C1 segment of cervical spinal cord (tissue), 14 donors: ENCODE data around the gene ABCA4.
A peak's percentile ranks its signal among the peaks of the same experiment; 100 is the strongest.

ENCODE experiments used
- DNase-seq, 14 donors: peaks; one replicate each; lab custom pipeline; 2025; lab: John Stamatoyannopoulos, UW

The ABCA4 gene

DNA sequence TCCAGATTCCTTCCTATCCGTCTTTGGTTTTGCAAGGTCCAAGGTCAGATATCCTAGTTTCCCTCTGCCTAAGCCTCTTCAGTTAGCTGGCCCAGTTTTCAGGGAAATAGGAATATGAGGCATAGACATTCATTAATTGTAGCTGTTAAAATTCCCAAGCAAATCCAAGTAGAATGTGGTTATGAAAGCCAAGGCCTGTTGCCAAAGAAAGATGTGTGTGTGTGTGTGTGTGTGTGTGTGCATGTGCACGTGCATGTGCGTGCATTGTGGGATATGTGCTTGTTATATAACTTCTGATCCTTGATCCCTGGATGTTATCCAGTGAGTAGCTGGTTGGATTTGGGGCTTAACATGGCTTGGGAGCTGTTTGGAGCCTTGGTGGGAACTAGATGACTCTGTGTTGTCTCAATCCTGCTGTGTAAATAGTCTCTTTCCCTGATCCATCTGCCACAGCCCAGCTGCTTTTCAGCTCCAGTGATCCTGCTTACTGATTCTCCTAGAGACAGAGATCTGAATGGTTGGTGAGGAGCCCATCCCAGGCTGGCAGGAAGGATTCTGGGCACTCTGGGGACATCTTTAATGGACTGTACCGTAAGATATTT lies 141.1 kb downstream of the ABCA4 start:
- peak in 2 of 14 donors; percentile 4 to 30 for DNase-seq

DNA sequence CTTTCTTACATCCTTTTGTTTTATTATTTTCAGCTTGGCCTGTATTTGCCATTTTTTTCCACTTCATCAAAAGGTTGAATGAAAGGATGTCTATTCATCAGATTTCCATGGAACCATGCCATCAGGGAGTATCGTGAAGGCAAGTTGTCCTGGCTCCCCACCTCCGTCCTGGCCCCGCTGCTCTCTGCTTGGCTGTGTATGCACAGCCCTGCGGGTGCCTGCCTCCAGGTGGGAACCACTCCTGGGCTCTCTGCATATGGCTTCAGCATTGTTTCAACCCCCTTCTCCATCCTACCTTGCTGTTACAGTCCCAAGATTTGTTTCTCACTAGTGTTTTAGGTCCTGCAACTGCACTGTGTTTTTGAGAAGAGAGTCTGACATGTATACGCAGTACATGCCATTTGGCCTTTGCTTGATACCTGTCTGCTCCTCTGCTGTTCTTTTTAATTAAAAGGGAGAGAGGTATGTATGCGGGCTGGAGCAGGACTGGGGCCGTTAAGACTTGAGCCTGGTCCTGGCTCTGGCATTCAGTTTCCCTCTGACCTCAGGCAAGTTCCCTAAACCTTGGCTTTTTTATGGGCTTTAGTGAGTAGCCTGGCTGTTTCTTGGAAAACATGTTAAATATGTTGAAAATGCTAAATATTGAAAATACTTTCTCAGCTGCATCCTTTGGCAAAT lies 141.8 kb downstream of the ABCA4 start:
- DNase-seq, result peak in 1 of 14 donors; percentile 75

DNA sequence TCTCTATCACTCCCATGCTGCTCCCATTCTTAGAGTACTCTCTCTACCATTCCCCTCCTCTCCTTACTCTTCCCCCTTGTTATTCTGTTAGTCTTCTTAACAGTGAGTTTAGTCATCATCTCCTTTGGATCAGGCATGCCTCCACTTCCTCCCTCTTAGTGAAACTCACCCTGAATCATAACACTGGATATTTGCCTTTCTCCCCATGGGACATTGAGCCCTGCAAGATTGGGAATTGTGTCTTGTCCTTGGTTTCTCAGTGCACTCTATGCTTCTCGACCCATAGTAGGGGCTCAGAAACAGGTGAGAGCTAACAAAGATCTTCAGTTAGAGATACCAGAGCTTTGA lies 143.4 kb downstream of the ABCA4 start:
- no peak for DNase-seq

DNA sequence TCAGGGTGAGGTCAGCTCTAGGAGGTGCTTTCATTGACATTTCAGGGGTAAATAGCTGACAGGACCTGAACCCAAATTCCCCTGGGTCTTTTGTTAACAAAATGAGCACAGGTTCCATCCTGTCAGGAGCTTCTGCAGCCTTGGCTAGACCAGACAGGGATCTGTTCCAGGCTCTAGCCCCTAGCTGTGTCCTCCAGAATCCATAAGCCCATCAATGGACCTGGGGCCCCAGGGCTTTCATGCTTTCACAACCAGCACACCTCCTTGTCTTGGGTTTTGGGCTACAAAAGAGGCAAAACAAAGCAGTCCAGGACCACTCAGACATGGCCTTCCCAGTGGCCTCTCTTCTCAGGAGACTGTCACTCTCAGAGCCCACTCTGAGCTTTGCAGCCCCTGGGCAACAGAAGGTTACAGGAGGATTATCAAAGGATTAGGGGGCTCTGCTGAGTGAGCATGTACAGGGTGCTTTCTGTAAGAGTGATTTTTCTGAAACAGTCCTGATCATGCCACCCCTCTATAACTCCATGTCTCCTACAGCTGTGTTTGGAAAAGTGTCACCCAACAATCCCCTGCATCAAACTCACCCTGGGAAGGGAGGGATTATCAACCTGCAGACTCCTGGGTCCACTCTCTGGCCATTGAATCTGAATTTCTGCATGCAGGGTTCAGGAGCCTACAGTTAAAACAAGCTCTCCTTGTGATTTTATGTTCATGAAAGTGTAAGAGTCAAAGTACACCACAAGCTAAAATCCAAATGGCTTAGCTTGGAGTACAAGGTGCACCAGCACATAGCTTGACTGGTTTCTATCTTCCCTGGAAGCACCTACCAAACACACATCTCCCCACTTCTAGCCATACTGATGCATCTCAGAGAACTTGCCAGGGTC lies 144.0 kb downstream of the ABCA4 start:
- no peak for DNase-seq

DNA sequence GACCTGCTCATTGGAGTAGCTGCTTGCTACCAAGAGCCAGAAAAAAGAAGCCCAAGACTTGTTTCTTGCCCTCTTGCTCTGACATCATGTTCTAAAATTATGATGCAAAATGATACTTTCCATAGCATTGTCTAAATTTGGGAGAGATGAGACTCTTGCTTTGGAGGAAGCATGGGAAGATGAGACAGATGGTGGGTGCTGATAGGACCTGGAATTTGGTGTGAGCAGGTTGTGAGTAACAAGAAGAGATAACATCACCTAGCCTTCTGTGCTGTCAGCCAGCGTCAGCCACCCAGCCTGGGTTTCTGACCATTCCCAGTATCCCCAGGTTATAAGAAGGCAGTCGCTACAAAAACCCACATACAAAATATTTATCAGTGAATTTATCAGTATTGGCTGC lies 144.7 kb downstream of the ABCA4 start:
- no peak for DNase-seq

DNA sequence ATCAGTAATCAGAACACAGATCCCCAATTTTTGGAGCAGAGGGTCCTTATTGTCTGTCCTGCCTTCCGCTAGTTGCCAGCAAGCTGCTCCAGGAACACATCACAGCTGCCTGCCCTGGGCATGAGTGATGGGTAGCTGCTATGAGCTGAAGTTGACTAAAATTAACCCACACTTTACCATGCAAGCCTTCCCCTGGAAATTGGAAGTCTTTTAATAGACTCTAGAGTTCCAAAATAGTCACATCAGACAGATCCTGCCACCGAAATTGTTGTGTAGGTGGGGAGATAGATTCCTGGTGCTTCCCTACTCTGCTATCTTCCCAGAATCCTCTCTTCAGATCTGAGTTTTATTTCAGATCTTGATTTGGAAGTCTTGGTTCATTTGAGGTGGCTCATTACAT lies 148.6 kb downstream of the ABCA4 start:
- no peak for DNase-seq

DNA sequence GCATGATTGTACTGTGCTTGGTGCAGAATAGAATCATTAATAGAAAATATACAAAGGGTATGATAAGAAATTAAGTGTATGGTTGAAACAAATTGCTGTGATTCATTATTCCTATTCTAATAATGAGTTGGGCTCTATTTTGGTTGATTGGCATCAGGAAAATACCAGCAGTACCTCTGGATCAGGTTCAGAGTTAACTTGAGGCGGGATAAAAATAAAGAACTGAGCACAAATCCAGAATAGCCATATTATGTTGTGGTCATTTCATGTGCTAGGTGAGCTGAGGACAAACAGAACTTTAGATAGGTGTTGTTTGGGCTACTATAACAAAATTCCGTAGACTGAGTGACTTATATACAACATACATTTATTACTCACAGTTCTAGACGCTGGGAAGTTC lies 151.1 kb downstream of the ABCA4 start:
- no peak for DNase-seq

DNA sequence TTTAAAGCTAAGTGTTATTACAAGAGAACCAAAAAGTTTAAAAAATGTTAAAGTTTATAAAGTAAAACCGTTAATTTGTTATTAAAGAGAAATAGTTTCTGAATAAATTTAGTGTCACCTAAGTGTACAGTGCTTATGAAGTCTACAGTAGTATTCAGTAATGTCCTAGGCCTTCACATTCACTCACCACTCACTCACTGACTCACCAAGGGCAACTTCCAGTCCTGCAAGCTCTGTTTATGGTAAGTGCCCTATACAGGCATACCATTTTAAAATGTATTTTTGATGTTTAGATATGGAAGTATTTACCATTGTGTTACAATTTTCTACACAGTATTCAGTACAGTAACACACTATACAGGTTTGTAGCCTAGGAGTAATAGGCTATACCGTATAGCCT lies 151.6 kb downstream of the ABCA4 start:
- no peak for DNase-seq

DNA sequence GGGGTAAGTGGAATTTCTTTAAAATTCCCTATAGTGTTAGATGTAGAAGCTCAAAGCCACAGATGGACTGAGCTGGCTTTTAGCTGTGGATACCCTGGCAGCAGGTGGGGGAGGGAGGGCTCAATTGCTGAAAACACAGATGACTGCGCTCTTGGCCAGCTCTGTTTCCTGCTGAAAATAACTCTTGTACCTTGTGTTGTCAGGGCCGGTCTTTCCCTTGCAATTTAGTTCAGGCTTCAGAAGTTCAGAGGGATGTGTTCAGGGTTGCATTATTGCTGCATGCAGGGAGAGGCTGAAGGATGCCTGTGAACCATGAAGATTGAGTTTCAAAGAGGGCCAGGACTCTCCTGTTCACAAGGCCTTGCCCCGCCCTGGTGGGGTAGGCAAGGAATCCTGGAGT lies 153.6 kb downstream of the ABCA4 start:
- peak in 1 of 14 donors; percentile 93 for DNase-seq

DNA sequence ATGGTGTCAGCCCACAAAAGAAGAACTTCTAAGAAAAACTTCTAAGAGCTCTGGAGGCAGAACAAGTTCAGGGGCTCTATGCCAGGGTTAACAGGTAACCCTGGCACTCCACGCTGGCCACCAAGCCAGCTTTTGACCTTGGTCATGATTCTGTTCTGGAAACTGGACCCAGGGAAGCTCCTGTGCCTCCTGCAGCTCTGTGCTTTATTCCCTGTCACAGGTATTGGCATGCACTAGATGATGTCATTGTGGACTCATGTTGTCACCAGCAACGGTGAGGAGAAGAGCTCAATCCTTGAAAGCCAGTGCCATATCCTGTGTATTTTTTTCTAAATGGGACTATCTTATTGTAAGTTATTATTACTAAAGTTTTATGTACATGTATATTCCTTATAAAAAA lies 155.1 kb downstream of the ABCA4 start:
- peak in 1 of 14 donors; percentile 7 for DNase-seq

DNA sequence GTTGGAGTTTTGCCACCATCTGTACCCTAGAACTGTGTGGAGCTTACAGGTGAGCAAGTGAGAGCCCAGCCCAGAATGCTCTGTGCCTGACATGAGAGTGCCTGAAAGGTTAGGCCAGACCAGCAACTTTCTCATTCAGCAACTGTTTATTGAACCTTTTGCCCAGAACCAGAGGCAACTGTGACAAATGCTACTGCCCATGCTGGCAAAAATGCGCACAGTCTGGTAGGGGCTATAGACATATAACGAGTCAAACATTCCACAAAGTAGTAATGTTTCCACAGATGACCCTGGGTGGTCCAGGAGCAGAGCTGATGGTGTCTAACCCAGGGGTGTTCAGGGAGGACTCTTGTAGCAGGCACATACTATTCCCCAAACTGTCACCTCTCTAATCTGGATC lies 155.7 kb downstream of the ABCA4 start:
- no peak for DNase-seq

DNA sequence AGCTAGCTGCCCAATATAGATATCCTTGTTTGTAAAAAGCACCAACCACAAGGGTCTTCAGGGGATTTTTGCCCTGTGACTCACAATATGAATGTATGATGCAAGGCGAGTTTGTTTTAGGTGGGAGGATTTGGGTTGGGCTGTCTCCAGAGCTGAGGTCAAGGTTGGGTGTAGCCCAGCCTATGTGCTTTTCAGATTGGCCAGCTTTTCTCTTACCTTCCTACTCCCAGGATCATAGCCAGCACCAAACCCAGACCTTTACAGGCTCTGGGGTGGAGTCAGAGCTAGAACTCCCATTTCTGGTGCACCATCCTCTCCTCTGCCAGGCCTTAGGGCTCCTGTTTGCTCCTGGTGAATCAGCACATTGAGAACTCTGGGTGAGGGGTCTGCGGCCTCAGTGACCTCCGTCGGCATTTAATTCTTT lies 156.2 kb downstream of the ABCA4 start:
- no peak for DNase-seq

DNA sequence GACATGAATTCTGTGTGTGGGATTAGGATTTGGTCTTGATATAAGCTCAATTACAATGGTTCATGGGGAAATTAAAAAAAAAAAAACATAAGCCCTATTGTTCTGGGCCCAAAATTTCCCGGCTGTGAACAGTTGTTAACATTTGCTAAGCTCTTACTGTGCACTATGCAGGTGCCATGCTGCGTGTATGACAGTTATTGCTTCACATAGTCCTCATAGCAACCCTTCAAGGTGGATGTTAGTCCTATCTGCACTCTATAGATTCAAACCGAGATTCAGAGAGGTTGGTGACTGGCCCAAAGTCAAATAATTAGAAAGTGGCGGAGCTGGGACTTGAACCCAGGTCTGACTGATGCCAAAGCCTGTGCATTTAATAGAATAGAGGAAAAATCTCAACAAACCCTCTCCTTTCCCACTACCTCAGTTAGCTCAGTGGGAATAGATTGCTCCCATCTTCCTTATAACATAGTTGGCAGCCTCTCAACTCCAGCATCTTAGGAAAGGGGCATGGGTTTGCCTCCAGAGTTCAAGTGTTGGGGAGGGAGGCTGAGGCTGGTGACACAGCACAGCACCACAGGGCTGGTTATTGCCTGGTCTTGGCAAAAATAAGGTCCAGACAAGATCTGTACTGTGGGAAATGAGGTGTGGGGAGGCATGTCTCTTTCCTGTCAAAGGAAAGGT lies 156.7 kb downstream of the ABCA4 start:
- no peak for DNase-seq

DNA sequence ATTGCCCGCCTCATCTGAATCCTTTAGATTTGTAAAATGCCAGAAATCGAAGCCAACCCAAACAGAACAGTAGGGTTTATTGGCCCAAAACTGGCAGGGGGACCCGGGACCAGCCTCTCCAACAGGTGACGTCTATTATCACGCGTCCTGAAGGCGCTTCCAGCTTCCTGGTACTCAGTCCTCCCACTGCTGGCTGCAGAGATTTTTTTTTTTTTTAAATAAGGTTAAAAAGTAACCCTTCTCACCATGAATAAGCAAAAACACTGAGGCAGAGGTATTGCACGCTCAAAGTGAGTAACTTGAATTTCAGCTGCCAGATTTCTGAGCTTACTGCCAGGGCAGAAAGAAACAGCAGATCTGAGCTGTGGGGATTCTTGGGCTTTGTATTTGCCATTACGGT lies 157.4 kb downstream of the ABCA4 start:
- DNase-seq, result no peak

DNA sequence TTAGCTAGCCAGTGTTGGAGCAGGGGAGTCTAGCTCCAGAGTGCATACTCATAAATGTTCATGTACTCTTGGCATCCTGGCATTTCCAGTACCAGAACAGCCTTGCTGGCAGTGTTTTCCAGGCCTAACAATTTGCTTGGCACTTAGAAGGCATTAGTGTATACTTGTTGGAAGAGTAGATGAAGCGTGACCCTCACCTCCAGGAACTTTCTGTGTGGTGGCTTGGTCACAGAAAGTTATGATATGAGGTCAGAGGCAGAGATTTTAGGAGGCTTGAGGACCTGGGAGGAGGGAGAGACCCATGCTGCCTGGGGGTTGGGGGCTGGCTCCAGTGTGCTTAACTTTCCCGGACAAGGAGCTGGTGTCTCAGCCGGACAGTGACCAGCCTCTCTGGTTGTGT lies 159.0 kb downstream of the ABCA4 start:
- DNase-seq, result no peak

DNA sequence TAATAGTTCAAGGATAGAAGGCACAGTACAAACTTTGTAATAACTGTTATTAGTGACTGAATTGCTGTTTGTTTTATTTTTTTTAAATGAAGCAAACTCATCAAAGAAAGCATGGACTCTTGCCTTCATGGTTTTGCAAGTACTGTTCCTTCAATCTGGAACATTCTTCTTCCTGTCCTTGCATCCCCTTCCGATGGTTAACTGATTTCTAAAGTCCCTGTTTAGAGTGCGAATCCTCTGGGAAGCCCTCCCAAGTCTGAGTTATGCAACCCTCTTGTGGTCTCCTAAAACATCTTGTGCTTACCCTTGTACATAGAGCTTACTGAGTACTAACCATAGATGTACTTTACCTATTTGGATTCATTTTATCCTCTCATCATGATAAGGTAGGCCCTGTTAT lies 159.5 kb downstream of the ABCA4 start:
- no peak for DNase-seq

DNA sequence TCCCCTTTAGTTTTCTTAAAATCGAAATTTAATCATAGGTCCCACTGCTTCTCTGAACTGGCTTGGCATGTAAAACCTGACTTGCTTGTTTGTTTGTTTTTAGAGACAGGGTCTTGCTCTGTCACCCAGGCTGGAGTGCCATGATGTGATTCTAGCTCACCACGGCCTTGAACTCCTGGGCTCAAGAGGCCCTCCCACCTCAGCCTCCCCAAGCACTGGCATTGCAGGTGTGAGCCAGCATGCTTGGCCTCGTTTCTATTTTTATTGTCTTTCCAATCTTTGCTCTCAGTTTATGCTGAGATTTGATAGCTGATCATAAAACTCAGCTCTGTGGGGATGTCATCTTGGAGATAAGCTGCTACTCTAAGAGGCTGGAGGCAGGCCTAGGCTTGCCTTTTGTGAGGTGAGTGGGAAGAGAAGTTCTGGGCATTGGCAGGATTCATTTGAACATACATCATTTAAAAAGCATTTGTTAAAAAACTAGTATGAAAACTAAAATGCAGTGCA lies 160.3 kb downstream of the ABCA4 start:
- DNase-seq, result no peak

DNA sequence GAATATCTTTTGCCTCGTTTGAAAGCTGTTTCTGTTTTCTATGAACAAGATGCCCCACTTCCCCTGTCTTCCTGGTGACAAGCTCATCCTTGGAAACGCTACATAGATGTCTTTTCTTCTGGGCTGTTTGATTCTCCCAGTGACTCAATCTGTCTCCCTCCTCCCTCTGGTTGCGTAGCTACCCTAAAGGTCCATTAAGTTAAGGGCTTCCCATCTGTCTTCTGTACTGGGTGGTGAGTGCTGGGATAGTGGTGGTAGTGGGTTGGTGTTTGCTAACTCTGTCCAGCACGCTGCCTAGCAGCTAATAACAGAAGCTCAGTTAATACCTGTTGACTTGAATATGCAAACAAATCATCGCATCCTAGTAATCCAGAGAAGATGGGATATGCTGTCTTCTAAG lies 161.5 kb downstream of the ABCA4 start:
- DNase-seq, result no peak

DNA sequence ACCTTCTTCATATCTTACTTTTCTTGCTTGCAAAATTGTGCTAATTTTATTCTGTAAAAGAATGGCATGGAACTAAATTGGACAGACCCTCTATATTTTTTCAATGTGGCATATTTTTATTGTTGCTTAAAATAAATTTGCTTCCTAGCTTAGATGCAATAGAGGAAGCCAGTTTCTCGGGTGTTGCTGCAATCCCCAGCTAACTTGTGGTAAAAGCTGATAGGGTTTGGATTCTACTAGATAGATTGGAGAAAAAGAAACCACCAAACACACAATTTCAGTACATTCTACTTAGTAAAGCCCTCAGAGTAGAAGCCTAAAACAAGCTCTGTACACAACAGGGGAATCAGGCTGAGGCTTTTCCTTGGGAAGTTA lies 162.2 kb downstream of the ABCA4 start:
- DNase-seq, result no peak

DNA sequence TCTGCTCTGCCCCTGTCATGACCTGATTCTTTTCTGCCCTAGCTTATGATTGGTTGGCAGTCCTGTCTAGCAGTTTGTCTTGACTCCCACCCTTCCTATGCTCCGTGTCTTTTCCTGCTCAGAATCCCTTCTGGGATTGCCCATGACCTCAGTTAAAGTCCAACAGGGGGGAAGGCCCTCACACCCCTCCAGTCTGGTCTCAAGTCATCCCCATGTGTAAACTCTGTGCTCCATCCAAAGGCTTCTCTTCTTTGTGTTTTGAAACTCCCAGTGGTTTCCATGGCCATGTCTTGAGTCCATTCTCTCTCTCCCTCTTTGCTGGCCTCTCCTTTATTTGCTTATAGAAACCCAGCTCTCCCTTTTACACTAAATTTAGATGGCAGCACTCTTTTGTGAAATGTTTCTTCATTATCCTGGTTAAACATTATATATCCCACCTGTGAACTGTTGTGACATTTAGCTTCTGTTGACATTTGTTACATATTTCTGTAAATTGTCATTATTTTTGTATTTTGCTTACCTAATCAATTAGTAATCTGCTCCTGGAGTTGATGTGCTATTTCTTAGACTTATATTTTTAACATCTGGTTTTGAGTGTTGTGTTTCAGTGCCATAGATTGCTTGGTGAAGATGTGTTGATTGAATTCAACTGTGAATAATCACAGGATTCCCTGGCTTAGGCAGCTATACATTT lies 162.8 kb downstream of the ABCA4 start:
- DNase-seq, result no peak

DNA sequence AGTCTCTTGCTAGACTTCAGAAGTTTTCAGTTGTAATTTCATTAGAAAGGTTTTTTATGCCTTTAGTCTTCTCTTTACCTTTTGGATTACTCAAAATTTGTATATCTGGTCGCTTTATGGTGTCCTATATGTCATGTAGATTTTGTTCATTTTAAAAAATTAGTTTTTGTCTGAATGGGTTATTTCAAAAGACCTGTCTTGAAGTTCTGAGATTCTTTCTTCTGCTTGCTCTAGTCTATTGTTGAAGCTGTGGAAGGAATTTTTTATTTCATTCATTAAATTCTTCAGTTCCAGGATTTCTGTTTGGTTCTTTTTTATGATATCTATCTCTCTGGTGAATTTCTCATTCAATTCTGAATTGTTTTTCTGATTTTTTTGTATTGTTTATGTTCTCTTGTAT lies 165.2 kb downstream of the ABCA4 start:
- DNase-seq, result no peak
